Measurements from ENCODE around the gene NEUROG1. TPM values are rescaled to one million over a fixed set of nuclear protein-coding genes. Genes with fewer than 3 reads are reported as not detected.

The NEUROG1 gene
- total RNA-seq, 1 experiment from 2014 or later = not detected

DNA sequence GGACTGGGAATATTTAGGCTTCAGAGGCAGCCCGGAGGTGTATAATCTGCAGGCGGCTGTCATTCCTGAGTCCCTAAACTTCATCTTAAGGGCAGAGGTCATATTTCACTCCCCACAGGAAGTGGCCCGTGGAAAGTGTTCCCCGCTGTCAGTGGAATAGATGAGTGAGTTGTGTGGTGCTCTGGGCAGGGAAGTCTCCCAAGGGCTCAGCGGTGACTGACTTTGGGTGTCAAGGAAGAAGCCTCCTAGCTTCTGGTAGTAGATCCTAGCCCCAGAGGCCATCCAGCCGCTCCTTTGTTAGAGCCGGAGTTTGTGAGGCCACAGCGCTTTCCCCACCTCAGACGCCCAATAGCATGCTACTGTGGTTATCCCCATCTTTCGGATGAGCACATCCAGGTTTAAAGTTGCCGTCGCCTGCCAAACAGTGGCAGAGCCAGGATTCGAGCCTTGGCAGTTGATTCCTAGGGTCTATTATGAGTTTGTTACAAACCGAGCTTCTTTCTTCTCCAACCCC, 44.7 kb downstream of the NEUROG1 start:
- no peaks in the 10 kb centered on the region for H3K36me3 ChIP-seq (ENCODE audit: insufficient read depth, low read length, poor library complexity, severe bottlenecking)
- no peak overlapping the region for H3K4me3 ChIP-seq (ENCODE audit: low read depth, low read length, poor library complexity, severe bottlenecking)
- POLR2A ChIA-PET (ENCODE audit: low non-redundant PET) = no interaction called here
- H3K27me3 ChIP-seq (replicated peaks; ENCODE audit: insufficient read depth, low read depth, low read length, poor library complexity) = peaks cover 61% of the 10 kb centered on the region
- peaks cover 11% of the 10 kb centered on the region for H3K4me1 ChIP-seq (ENCODE audit: insufficient read depth, low read length, poor library complexity, severe bottlenecking)
- no peaks in the 10 kb centered on the region for H3K9me3 ChIP-seq (ENCODE audit: low read depth, low read length, poor library complexity, severe bottlenecking)
- intact Hi-C loops (cut with micrococcal nuclease; ENCODE audit: unreplicated experiment) = no loop called here
- no TSS peak for BruUV-seq (replicated peaks)
- DNase-seq (ENCODE audit: low spot score) = no peak
- H3K27ac ChIP-seq (ENCODE audit: low read depth, low read length, poor library complexity, severe bottlenecking) = no peak overlapping the region
- CTCF ChIA-PET = no interaction called here
- TF ChIP-seq EZH2 (IDR thresholded peaks at IDR 0.05; ENCODE audit: borderline replicate concordance, low read depth, low read length, poor library complexity, severe bottlenecking) = no peak
- TF ChIP-seq, protein P1, sequence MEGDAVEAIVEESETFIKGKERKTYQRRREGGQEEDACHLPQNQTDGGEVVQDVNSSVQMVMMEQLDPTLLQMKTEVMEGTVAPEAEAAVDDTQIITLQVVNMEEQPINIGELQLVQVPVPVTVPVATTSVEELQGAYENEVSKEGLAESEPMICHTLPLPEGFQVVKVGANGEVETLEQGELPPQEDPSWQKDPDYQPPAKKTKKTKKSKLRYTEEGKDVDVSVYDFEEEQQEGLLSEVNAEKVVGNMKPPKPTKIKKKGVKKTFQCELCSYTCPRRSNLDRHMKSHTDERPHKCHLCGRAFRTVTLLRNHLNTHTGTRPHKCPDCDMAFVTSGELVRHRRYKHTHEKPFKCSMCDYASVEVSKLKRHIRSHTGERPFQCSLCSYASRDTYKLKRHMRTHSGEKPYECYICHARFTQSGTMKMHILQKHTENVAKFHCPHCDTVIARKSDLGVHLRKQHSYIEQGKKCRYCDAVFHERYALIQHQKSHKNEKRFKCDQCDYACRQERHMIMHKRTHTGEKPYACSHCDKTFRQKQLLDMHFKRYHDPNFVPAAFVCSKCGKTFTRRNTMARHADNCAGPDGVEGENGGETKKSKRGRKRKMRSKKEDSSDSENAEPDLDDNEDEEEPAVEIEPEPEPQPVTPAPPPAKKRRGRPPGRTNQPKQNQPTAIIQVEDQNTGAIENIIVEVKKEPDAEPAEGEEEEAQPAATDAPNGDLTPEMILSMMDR (conservative IDR thresholded peaks at IDR 0.05; ENCODE audit: low read depth, low read length) = no peak

DNA sequence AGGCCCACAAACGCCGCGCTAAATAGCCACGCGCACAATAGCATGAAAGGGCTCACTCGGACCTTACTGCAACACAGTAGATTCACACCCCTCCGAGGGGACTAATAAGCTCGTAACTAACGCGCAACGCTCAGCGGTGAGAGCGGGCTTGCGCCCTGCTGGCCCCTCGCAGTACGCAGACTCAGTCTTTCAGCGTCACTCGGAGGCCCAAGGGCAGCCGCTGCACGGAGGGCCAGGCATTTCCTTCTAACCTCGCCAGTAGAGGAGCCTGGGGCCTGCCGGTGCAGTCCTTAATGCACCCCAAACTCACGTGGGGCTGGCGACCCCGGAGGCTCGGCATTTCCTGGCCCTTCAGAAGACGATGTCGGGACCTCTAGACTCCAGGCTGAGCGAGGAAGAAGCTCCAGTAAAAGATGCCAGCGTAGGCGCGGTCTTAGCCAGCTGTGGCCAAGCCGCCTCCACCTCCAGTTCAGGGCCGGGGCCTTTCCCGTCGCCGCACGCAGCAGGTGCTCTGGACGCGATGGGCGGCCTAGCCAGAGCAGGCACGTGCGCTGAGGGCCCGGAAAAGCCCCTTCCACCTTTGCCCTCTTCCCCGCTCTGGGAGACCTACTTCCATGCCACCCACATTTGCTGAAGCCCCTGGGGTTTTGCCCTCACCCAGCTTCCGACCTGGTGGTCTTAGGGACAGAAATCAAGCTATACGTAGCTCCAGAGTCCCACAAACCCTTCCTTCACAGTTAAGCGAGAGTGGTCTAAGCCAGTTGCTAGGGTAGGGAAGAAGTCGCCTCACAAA, 45.3 kb downstream of the NEUROG1 start:
- TF ChIP-seq, protein P1 (conservative IDR thresholded peaks at IDR 0.05; ENCODE audit: low read depth, low read length) = no peak
- TF ChIP-seq EZH2 (IDR thresholded peaks at IDR 0.05; ENCODE audit: borderline replicate concordance, low read depth, low read length, poor library complexity, severe bottlenecking) = no peak
- H3K36me3 ChIP-seq (ENCODE audit: insufficient read depth, low read length, poor library complexity, severe bottlenecking) = no peaks in the 10 kb centered on the region
- CTCF ChIA-PET = no interaction called here
- H3K9me3 ChIP-seq (ENCODE audit: low read depth, low read length, poor library complexity, severe bottlenecking) = no peaks in the 10 kb centered on the region
- no TSS peak for BruUV-seq (replicated peaks)
- peaks cover 64% of the 10 kb centered on the region for H3K27me3 ChIP-seq (replicated peaks; ENCODE audit: insufficient read depth, low read depth, low read length, poor library complexity)
- no peak overlapping the region for H3K27ac ChIP-seq (ENCODE audit: low read depth, low read length, poor library complexity, severe bottlenecking)
- intact Hi-C loops (cut with micrococcal nuclease; ENCODE audit: unreplicated experiment) = no loop called here
- no peak for DNase-seq (ENCODE audit: low spot score)
- no peak overlapping the region for H3K4me3 ChIP-seq (ENCODE audit: low read depth, low read length, poor library complexity, severe bottlenecking)
- H3K4me1 ChIP-seq (ENCODE audit: insufficient read depth, low read length, poor library complexity, severe bottlenecking) = peaks cover 11% of the 10 kb centered on the region
- POLR2A ChIA-PET (ENCODE audit: low non-redundant PET) = no interaction called here

DNA sequence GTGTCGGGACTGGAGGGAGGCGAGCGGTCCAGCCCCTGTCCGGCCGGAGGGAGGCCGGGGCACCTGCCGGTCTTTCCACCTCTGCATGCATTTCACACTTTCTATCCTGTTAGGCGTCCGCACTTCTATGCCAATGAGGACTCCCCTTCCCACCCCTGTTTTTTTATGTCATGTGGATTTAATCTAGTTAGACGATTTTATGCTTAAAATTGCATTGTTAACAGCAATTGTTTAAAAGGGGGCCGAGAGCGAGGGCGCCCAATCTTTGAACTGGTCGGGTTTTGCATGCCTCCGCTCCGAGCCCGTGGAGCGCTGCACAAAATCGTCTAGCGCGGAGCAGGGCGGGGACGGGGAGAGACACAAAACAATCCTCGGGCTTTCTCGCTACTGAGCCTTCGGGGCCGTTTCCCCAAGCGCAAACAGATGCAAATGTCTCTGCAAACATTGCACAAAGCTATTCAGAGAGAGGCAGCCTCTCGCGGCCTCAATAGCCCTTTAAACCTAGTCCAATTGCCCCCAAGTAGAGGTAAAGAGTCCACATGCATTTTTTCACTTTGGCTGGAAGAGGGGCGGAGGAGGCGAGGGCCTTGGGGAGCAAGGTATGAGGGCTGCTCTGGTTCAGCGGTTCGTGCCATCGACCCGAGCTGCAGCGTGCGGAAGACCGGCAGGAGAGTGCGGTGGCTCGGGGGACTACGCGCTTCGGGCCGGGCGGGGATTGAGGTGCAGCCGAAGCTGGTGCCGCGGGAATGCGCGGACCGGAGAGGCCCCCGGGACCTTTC, 46.1 kb downstream of the NEUROG1 start:
- ChIA-PET POLR2A (ENCODE audit: low non-redundant PET) (no interaction called here), CTCF (no interaction called here)
- Histone ChIP-seq H3K9me3 (ENCODE audit: low read depth, low read length, poor library complexity, severe bottlenecking) (no peaks in the 10 kb centered on the region), H3K27ac (ENCODE audit: low read depth, low read length, poor library complexity, severe bottlenecking) (no peak overlapping the region), H3K36me3 (ENCODE audit: insufficient read depth, low read length, poor library complexity, severe bottlenecking) (no peaks in the 10 kb centered on the region), H3K4me3 (ENCODE audit: low read depth, low read length, poor library complexity, severe bottlenecking) (peak overlapping the region; percentile 35), H3K27me3 (replicated peaks; ENCODE audit: insufficient read depth, low read depth, low read length, poor library complexity) (peaks cover 65% of the 10 kb centered on the region), H3K4me1 (ENCODE audit: insufficient read depth, low read length, poor library complexity, severe bottlenecking) (peaks cover 11% of the 10 kb centered on the region)
- no peak for DNase-seq (ENCODE audit: low spot score)
- intact Hi-C loops (cut with micrococcal nuclease; ENCODE audit: unreplicated experiment) = no loop called here
- TF ChIP-seq, protein P1 (conservative IDR thresholded peaks at IDR 0.05; ENCODE audit: low read depth, low read length) = no peak
- TF ChIP-seq EZH2 (IDR thresholded peaks at IDR 0.05; ENCODE audit: borderline replicate concordance, low read depth, low read length, poor library complexity, severe bottlenecking) = peak; percentile 87
- no TSS peak for BruUV-seq (replicated peaks)
